ENCODE measurements around the gene ARFGEF3.
"Not testable (repeated sequence)": the region's sequence is repeated elsewhere in the genome, so short reads cannot be mapped to it uniquely, and the experiment has no call there.

The ARFGEF3 gene

DNA sequence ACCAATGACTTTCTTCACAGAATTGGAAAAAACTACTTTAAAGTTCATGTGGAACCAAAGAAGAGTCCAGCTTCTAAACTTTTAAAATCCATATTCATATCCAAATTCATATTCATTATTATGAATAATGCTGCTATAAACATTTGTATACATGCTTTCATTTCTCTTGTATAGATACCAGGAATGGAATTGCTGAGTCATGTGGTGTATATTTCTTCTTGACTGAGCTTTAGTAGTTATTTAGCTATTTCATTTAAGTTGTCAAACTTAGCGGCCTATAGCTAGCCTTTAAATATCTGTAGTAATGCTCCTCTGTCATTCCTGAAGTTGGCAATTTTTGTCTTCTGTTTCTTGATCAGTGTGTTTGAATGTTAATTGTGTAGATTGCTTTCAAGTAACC, 196.2 kb downstream of the ARFGEF3 start:
- no peak overlapping the region for H3K9ac ChIP-seq (ENCODE audit: low read depth, low read length)
- no peaks in the 10 kb centered on the region for H3K4me1 ChIP-seq (ENCODE audit: control insufficient read depth, insufficient read depth, low read length)
- H3K27me3 ChIP-seq (ENCODE audit: control insufficient read depth, insufficient read depth, low read length) = no peaks in the 10 kb centered on the region
- H3K9me3 ChIP-seq (ENCODE audit: control insufficient read depth, insufficient read depth, low read length) = no peaks in the 10 kb centered on the region
- H3K36me3 ChIP-seq (ENCODE audit: control insufficient read depth, insufficient read depth, low read length) = no peaks in the 10 kb centered on the region
- H3K4me3 ChIP-seq (ENCODE audit: low read depth, low read length) = no peak overlapping the region

DNA sequence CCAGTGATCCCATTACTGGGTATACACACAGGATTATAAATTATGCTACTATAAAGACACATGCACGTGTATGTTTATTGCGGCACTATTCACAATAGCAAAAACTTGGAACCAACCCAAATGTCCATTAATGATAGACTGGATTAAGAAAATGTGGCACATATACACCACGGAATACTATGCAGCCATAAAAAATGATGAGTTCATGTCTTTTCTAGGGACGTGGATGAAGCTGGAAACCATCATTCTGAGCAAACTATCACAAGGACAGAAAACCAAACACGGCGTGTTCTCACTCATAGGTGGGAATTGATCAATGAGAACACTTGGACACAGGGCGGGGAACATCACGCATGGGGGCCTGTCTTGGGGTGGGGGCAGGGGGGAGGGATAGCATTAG, 206.9 kb downstream of the ARFGEF3 start:
- not testable (repeated sequence) for H3K4me1 ChIP-seq (ENCODE audit: control insufficient read depth, insufficient read depth, low read length); H3K36me3 ChIP-seq (ENCODE audit: control insufficient read depth, insufficient read depth, low read length); H3K9me3 ChIP-seq (ENCODE audit: control insufficient read depth, insufficient read depth, low read length); H3K27me3 ChIP-seq (ENCODE audit: control insufficient read depth, insufficient read depth, low read length); H3K4me3 ChIP-seq (ENCODE audit: low read depth, low read length); H3K9ac ChIP-seq (ENCODE audit: low read depth, low read length)

DNA sequence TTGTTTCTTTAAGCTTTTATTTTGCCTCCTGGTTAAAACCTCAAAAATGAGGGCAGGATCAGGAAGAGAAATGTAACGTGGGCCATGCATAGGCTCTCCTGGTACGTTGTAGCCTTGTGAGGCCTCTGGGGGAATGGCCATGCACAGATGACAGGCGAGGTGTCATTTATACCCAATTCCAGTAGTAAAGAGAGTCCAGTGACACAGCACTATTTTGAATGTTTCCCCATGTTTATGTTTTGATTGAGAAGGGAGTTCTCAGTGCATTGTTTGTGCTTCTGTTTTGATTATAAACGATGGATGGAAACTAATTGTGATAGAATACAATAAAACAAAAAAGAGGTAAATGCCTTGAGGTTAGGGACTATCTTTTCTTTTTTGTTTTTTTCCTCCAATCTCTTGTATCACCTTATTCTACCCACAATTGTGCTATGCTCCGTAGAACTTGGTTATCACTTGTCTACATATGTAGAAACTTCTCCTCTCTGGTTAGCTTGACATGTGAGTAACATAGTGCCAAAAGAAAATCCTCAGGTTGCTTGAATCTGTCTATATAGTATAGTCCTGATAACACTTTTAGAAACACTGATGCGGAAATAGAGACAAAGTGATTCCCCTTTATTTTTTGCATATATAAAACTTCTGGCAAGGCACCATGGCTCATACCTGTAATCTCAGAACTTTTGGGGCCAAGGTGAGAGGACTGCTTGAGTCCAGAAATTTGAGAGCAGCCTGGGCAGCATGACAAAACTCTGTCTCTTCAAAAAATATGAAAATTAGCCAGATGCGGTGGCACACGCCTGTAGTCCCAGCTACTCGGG, 209.1 kb downstream of the ARFGEF3 start:
- Histone ChIP-seq H3K36me3 (ENCODE audit: control insufficient read depth, insufficient read depth, low read length) (no peaks in the 10 kb centered on the region), H3K9ac (ENCODE audit: low read depth, low read length) (no peak overlapping the region), H3K27me3 (ENCODE audit: control insufficient read depth, insufficient read depth, low read length) (no peaks in the 10 kb centered on the region), H3K4me3 (ENCODE audit: low read depth, low read length) (no peak overlapping the region), H3K4me1 (ENCODE audit: control insufficient read depth, insufficient read depth, low read length) (no peaks in the 10 kb centered on the region), H3K9me3 (ENCODE audit: control insufficient read depth, insufficient read depth, low read length) (no peaks in the 10 kb centered on the region)

DNA sequence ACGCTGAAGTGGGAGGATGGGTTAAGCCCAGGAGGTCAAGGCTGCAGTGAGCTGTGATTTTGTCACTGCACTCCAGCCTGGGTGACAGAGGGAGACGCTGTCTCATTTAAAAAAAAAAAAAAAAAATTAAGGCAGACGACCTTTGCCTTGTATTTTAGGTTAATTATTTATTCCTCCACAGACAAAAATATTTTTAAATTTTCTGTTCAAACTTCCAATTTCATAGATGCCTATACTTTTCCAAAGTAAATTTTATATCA, 209.6 kb downstream of the ARFGEF3 start:
- H3K27me3 ChIP-seq (ENCODE audit: control insufficient read depth, insufficient read depth, low read length) = no peaks in the 10 kb centered on the region
- no peaks in the 10 kb centered on the region for H3K36me3 ChIP-seq (ENCODE audit: control insufficient read depth, insufficient read depth, low read length)
- no peak overlapping the region for H3K9ac ChIP-seq (ENCODE audit: low read depth, low read length)
- no peak overlapping the region for H3K4me3 ChIP-seq (ENCODE audit: low read depth, low read length)
- no peaks in the 10 kb centered on the region for H3K4me1 ChIP-seq (ENCODE audit: control insufficient read depth, insufficient read depth, low read length)
- H3K9me3 ChIP-seq (ENCODE audit: control insufficient read depth, insufficient read depth, low read length) = no peaks in the 10 kb centered on the region

DNA sequence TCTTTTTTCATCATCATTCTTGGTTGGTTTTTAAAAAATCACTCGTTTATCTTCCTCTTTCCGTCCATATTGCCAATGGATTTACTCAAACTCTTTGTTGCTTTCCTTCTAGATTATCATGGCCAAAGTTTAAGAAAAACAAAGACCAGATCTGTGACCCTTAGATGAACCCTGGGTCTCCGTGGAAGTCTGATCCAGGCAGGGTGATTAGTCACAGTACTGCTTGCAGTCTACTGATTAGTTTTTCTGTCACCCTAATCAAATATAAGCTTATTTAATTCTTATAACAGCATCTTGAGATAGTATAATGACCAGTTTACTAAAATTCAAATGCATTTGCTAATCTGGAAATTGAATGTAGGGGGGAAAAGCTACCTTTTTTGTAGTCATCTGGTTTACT, 210.0 kb downstream of the ARFGEF3 start:
- H3K9ac ChIP-seq (ENCODE audit: low read depth, low read length) = no peak overlapping the region
- H3K9me3 ChIP-seq (ENCODE audit: control insufficient read depth, insufficient read depth, low read length) = no peaks in the 10 kb centered on the region
- no peak overlapping the region for H3K4me3 ChIP-seq (ENCODE audit: low read depth, low read length)
- H3K36me3 ChIP-seq (ENCODE audit: control insufficient read depth, insufficient read depth, low read length) = no peaks in the 10 kb centered on the region
- no peaks in the 10 kb centered on the region for H3K27me3 ChIP-seq (ENCODE audit: control insufficient read depth, insufficient read depth, low read length)
- no peaks in the 10 kb centered on the region for H3K4me1 ChIP-seq (ENCODE audit: control insufficient read depth, insufficient read depth, low read length)

DNA sequence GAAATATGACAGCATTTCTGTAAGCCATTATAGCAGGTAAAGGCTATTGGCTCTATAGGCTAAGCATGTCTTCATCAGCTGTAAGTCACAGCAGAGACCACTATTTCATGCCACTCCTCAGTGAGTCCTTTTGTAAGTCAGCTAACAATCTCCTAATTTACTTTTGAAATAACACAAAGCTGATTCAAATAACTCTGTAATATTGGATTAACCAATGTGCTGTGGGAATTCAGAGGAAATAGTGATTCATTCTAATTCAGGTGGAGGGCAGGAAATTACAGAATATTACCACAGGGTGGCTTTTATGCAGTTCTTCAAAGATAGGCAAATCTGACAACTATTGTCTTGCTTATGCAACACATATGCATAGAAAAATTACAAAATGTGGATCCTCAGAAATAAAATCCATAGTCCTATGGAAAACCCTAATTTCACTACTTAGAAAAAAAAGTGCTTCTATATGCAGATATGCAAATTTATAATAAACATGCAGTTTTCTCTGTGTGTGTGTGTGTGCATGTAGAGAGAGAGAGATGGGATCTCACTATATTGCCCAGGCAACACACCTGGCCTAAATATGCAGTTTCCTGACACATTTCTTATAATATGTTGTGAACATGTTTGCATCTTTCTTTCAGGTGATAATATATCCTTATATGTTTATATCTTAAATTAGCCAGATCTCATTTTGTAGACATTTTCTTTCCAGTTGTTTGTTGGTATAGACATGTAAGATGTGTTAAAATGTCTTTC, 211.1 kb downstream of the ARFGEF3 start:
- Histone ChIP-seq H3K36me3 (ENCODE audit: control insufficient read depth, insufficient read depth, low read length) (no peaks in the 10 kb centered on the region), H3K4me3 (ENCODE audit: low read depth, low read length) (no peak overlapping the region), H3K9me3 (ENCODE audit: control insufficient read depth, insufficient read depth, low read length) (no peaks in the 10 kb centered on the region), H3K9ac (ENCODE audit: low read depth, low read length) (no peak overlapping the region), H3K4me1 (ENCODE audit: control insufficient read depth, insufficient read depth, low read length) (no peaks in the 10 kb centered on the region), H3K27me3 (ENCODE audit: control insufficient read depth, insufficient read depth, low read length) (no peaks in the 10 kb centered on the region)

DNA sequence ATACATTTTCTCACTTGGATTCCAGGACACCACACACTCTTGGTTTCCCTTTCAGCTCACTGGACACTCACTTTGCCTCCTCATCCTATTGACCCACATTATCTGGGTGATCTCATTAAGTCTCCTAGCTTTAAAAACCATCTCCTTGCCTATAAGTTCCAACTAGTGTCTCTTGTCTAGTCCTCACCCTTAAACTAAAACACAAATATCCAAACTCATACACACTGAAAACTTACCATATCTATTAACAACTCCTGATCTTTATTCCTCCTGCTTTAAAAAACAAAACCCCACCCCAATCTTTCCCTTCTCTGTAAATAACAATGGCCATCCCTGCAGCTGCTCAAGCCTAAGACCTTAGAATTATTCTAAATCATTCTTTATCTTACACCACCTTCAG, 212.5 kb downstream of the ARFGEF3 start:
- no peaks in the 10 kb centered on the region for H3K9me3 ChIP-seq (ENCODE audit: control insufficient read depth, insufficient read depth, low read length)
- no peak overlapping the region for H3K9ac ChIP-seq (ENCODE audit: low read depth, low read length)
- no peaks in the 10 kb centered on the region for H3K36me3 ChIP-seq (ENCODE audit: control insufficient read depth, insufficient read depth, low read length)
- H3K4me3 ChIP-seq (ENCODE audit: low read depth, low read length) = no peak overlapping the region
- peaks cover 7% of the 10 kb centered on the region for H3K4me1 ChIP-seq (ENCODE audit: control insufficient read depth, insufficient read depth, low read length)
- H3K27me3 ChIP-seq (ENCODE audit: control insufficient read depth, insufficient read depth, low read length) = no peaks in the 10 kb centered on the region

DNA sequence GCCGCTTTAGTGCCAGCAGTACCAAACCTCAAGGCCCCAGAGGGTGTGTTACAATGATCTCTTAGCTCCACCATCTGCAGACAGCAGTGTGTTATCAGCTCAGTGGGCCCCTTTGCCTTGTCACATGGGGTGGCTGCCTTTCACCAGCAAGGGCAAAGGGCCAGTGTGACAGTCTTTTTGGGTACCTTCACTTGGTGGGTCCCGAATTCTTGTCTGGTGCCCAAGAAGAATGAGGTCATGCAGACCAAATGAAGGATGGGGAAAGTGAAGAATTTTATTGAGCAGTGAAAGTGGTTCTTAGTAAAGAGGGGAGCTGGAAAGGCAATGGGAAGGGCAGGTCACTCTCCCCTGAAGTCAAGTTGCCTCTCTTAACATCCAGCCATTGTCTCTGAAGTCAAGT, 213.1 kb downstream of the ARFGEF3 start:
- H3K27me3 ChIP-seq (ENCODE audit: control insufficient read depth, insufficient read depth, low read length) = no peaks in the 10 kb centered on the region
- no peaks in the 10 kb centered on the region for H3K36me3 ChIP-seq (ENCODE audit: control insufficient read depth, insufficient read depth, low read length)
- no peak overlapping the region for H3K4me3 ChIP-seq (ENCODE audit: low read depth, low read length)
- H3K9ac ChIP-seq (ENCODE audit: low read depth, low read length) = no peak overlapping the region
- peaks cover 7% of the 10 kb centered on the region for H3K4me1 ChIP-seq (ENCODE audit: control insufficient read depth, insufficient read depth, low read length)
- H3K9me3 ChIP-seq (ENCODE audit: control insufficient read depth, insufficient read depth, low read length) = no peaks in the 10 kb centered on the region

DNA sequence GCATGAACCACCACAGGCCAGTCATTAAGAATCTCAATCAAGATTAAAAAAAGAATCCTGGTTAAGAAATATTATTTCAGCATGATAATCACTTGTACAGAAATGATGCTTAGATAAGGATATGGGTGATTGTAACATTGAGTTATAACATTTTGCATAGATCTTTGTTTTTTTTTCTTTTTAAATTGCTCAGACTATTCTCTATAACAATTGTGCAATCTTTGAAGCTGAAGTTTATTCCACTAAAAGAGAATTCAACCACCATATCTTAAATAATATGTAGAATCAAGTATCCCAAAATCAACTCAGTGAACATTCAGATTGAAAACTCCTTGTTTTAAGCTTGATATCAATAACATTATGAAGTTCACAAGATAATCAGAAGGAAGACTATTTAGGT, 215.3 kb downstream of the ARFGEF3 start:
- Histone ChIP-seq H3K4me1 (ENCODE audit: control insufficient read depth, insufficient read depth, low read length) (peaks cover 7% of the 10 kb centered on the region), H3K9me3 (ENCODE audit: control insufficient read depth, insufficient read depth, low read length) (no peaks in the 10 kb centered on the region), H3K9ac (ENCODE audit: low read depth, low read length) (no peak overlapping the region), H3K36me3 (ENCODE audit: control insufficient read depth, insufficient read depth, low read length) (no peaks in the 10 kb centered on the region), H3K27me3 (ENCODE audit: control insufficient read depth, insufficient read depth, low read length) (no peaks in the 10 kb centered on the region), H3K4me3 (ENCODE audit: low read depth, low read length) (no peak overlapping the region)

DNA sequence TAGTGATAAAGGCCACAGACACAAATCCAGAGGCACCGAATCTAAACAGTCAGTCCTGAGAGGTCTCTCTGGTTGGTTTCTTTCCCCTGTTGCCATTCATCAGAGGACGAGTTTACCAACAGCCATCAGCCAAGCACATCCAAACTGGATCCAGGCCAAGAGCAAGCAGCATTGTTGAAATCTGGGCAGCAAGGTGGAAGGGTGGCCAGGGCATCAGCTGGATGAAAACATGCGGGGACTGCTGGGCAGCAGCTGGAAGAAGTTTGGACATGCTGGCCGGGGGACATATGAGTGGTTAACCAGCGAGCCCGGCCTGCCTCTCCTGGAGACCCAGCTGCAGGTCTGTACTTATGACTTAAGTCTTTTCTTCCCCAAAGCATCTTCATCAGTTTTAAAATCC, 216.1 kb downstream of the ARFGEF3 start, which contains the start of gene SMIM28:
TSS of gene SMIM28 (plus strand) at position 62 of the 400 bp plus-strand sequence. CDS start at position 230, 168 bp downstream.
- Histone ChIP-seq H3K9me3 (ENCODE audit: control insufficient read depth, insufficient read depth, low read length) (no peaks in the 10 kb centered on the region), H3K4me3 (ENCODE audit: low read depth, low read length) (no peak within 1 kb of the TSS), H3K27me3 (ENCODE audit: control insufficient read depth, insufficient read depth, low read length) (no peaks in the 10 kb centered on the region), H3K4me1 (ENCODE audit: control insufficient read depth, insufficient read depth, low read length) (peaks cover 7% of the 10 kb centered on the region), H3K9ac (ENCODE audit: low read depth, low read length) (no peak within 1 kb of the TSS), H3K36me3 (ENCODE audit: control insufficient read depth, insufficient read depth, low read length) (no peaks in the 10 kb centered on the region)

DNA sequence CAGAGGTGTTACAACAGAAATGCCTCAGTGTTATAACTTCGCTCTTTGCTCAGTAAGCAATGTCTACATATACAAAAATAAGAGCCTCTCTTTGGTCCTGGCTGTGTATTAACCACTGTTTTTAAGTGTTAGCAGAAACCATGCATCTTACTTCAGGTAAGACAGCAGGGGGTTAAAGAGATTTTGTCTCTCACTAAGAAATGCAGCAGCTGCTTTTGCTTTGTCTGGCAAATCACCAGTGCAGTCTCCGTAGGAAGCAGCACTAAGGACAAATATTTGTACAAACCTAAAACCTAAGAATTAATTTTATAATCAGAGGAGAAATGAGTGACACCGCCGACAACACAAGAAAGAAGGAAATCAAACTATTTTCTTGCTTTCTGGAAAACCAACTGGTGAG, 216.7 kb downstream of the ARFGEF3 start:
- Histone ChIP-seq H3K9me3 (ENCODE audit: control insufficient read depth, insufficient read depth, low read length) (no peaks in the 10 kb centered on the region), H3K36me3 (ENCODE audit: control insufficient read depth, insufficient read depth, low read length) (no peaks in the 10 kb centered on the region), H3K9ac (ENCODE audit: low read depth, low read length) (no peak overlapping the region), H3K4me3 (ENCODE audit: low read depth, low read length) (no peak overlapping the region), H3K4me1 (ENCODE audit: control insufficient read depth, insufficient read depth, low read length) (peaks cover 7% of the 10 kb centered on the region), H3K27me3 (ENCODE audit: control insufficient read depth, insufficient read depth, low read length) (no peaks in the 10 kb centered on the region)
